Globus pallidus (tissue), 1 donor: ENCODE data around the gene SRSF1.
"Not testable (repeated sequence)": the region's sequence is repeated elsewhere in the genome, so short reads cannot be mapped to it uniquely, and the experiment has no call there.

Source experiments
- DNase-seq: peaks from one replicate; pipeline ENCODE4 v3.0.0-alpha.2; 2015; ENCODE audit warnings: low spot score

Gene SRSF1

DNA sequence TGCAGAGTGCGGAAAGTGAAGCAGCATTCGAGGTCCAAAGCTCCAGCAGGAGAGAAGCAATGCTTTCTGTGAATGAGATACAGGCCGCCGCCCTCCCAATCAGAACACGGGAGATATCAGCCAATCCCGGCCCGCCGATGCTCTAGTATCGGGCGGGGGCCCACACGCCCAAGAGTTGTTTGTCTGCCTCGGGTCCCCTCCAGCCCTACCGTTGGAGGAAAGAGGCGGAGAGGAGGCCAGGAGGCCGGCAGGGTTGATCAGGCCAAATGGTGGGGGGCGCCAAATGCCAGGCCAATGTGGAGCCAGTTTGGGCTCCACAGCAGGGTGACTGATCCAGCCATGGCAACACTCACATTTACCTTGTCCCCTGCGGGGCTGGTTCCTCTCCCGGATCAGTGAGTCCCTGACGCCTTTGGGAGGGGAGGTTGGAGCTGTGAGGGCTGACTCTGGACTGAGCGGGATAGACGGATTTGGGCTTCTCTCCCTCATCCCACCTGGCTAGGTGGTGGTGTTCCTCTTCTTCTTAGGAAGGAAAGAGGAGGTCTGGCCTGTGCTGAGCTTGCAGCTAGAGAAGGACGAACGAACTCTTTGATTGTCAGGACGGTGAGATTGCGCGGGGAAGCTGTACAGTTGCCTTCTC is 41.4 kb downstream of the SRSF1 start:
- DNase-seq = no peak

DNA sequence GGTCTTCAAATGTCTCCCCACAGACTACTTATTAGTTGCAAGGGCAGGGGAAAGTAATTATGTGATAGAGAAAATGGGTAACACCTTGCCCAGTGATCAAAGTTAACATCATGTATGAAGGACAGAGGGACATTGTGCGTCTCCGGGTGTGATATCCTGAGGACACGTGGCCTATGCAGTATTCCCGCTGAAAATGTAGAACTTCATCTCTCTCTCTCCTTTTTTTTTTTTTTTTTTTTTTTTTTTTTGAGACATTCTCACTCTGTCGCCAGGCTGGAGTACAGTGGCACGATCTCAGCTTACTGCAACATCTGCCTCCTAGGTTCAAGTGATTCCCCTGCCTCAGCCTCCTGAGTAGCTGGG is 43.9 kb downstream of the SRSF1 start:
- DNase-seq = no peak

DNA sequence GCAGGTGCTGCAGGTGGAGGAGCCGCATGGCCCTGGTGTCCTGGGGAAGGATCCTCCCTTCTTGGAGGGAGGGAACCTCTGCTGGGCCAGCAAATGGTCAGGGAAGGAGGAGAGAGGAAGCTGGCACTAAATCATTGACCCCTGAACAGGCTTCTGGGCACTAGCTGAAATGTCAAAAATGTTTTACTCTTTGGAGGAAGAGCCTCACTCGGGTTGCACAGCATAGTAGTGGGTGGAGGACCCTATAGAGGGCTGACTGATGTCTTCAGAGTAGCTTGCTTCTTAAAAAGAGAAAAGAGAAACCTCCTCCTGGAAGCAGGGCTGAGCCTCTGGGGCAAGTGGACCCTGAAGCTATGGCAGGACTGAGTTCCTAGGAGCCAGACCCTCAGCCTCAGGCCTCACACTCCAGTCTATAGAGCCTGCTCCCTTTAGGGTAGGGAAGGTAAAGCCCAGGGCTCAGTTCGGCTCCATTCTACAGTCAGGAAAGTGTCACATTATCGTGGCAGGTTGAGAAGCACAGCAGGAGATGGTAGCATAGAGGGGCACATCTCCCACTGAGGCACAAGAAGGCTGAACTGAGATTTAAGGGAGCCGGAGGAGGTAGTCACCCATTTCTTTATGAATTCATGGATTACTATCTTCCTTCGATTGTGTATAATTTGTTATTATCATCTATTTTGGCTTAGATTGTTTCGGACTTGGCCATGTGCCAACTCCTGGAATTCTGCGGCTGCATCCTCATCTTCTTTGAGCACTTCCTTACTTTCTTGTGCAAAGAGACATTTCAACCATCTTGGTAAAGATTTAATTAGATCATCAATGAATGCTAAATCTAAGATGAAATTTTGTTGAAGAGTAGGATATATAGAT is 44.5 kb downstream of the SRSF1 start:
- no peak for DNase-seq

DNA sequence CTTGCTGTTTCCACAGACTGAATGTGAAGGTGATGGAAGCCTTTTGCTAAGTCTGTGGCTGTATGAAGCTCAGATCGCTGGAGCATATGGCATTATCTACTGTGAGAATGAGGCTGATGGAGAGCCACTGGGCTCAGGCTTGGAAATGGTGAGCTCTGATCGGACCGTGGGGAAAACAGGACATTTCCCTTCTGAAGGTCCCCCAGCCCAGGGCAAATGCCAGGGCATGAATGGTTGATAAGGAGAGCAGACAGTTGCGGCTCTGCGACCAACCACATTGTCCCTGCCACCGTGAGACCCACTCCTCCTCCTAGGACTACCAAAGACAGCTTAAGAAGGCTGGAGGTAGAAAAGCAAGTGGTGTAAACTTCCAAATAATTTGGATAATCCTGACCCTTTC is 47.1 kb downstream of the SRSF1 start:
- DNase-seq = no peak

DNA sequence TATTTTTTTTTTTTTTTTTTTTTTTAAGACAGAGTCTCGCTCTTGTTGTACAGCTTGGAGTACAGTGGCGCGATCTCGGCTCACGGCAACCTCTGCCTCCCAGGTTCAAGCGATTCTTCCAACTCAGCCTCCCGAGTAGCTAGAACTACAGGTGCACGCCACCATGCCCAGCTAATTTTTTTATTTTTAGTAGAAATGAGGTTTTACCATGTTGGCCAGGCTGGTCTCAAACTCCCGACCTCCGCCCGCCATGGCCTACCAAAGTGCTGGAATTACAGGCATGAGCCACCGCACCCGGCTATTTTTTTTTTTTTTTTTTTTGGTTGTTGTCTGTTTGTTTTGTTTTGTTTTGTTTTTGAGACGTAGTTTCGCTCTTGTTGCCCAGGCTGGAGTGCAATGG is 48.7 kb downstream of the SRSF1 start:
- DNase-seq = not testable (repeated sequence)

DNA sequence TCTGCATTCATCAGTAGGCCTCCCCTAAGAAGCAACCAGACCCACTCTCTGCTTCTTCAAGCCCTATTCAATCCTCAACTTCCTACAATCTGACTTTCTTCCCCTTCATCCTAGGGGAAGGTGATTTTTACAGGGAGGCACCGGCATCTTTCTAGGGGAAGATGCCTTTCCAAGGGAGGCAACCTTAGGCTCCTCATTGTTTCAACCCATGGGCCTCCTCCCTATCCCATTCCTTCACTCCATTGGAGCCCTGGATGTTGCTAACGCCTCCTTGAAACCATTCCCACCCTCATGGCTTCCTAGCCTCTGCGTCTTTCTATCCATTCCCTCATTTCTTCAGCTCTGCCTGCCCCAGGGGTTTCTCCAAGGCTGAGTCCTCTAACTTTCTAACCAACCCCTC is 49.2 kb downstream of the SRSF1 start:
- no peak for DNase-seq

DNA sequence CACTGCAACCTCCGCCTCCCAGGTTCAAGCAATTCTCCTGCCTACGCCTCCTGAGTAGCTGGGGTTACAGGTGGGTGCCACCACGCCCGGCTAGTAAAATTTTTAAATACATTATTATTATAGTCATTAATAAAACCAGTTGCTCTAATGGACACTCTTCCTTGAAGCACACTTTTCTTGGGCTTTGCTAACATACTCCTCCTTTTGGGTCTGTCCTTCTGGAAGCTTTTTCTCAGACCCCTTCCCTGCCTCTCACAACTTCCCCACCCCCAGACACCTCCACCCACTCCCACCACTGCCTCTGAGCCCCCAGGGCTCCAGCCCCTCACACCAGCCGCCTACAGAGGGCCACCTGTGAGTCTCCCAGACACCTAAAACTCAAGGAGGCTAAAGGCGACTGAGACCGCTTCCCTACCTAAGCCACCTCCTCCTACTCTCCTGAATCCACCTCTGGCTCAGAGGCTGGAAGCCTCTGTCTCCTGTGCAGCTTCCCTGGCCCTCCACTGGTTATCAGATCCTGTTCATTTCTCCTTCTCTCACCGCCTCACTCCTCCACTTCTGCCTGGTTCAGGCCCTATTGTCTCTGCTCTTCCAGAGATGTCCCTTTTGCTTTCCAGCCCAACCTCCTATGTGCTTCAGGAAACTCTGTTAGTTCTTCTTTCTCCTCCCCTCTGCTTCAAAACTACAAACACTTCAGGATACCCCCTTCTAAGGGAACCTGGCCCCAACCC is 49.8 kb downstream of the SRSF1 start:
- no peak for DNase-seq

DNA sequence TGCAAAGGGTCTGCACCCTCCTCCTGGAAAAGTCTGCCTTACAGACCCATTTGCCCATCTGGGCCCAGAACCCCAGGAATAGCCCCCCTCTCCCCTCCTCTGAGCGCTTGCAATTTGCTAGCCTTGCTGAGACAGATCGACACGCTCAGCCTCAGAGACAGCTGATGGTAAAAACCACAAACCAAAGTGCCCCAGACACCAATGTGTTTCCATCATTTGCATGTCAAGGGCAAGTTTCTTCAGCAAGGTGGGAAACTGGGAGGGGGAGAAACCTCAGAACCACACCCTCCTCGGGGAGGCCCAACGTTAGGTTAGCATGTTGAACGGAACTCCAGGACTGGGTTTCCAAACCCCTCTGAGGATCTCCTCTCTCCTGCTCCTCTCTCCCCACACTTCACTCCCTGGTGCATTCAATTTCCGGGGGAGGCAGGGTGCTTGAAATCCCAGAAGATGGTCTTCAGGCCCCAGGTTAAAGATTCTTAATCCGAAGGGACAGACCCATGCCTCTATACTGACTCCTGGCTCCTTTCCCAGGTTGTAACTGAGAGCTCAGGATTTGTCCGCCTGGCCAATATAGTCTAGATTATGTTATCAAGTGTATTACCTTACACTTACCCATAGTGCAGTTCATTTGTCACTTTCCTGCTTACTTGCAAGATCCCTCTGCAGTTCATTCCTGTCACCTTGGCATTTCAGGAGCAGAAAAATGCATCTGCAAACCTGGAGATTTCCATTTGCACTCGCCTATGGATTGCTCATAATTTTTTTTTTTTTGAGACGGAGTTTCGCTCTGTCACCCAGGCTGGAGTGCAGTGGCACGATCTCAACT is 50.5 kb downstream of the SRSF1 start:
- no peak for DNase-seq

DNA sequence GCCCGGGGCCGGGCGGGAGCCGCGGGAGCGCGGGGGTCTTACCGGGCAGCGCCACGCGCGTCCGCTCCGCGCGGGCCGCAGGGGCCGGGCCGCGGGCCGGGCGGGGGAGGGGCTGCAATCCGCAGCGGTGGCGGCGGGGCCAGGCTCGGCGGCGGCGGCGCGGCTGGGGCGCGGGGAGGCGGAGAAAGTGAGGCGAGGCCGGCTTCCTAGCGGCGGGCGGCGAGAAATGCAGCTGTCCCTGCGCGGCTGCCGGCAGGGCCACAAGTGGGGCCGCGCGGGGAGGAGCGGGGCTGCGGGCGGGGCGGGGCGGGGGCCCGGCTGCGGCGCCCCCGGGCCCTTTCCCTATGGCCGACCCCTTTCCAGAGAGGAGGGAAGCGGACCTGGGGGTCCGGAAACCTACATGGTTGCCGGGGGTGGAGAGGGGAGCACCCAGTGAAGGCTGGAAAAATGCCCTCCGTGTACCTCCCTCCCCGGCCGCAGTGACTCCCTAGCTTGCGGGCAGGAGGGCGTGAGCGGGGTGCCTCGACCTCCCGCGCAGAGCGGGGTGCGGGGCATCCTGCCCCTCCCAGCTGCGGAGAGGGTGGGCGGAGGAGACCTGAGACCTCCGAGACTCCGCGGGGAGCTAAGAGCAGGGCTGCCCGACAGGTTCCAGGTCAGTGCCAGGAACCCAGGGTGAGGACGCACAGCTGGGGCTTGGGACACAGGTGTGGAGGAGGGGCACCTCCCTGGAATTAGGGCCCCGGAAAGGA is 51.7 kb downstream of the SRSF1 start, which contains the start of gene CUEDC1:
TSS of gene CUEDC1 (minus strand) at position 230 of the 749 bp plus-strand sequence. CDS start 69,848 bp downstream, outside the sequence.
- peak; percentile 74 for DNase-seq

DNA sequence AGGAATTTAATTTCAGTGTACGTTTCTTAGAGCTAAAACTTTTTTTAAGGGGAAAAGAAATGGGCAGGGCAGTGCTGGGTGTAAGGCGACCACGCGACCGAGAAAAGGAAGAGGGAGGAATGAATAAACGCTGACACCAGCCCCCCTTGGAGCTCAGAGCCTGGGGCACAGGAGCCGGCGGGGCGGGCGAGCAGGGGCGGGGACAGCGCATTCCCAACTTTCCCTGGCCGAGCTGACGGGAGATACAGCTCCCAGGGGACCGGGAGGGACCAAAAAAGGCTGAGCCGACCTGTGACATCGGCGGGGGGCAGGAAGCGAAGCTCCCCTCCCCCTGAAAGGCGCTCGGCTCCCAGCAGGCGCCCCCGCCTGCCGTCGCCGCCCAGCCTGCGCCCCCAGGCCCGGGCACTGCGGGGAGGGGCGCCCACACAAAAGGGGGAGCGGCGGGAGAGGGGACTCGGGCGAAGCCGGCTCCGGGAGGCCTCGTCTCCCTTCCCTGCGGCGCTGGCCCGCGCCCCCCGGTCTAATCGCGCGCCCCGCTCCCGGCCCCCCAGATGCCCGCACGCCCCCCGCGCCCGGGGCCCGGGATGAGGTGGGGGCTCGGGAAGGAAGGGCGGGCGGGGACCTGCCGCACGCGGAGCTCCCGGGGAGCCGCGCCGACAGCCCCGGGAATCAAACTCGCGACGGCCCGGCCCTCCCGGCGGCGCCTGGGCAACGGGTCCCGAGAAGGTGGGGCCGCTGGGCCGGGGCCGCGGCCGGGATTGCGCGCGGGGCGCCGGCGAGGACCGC is 52.5 kb downstream of the SRSF1 start:
- DNase-seq = peak; percentile 74

DNA sequence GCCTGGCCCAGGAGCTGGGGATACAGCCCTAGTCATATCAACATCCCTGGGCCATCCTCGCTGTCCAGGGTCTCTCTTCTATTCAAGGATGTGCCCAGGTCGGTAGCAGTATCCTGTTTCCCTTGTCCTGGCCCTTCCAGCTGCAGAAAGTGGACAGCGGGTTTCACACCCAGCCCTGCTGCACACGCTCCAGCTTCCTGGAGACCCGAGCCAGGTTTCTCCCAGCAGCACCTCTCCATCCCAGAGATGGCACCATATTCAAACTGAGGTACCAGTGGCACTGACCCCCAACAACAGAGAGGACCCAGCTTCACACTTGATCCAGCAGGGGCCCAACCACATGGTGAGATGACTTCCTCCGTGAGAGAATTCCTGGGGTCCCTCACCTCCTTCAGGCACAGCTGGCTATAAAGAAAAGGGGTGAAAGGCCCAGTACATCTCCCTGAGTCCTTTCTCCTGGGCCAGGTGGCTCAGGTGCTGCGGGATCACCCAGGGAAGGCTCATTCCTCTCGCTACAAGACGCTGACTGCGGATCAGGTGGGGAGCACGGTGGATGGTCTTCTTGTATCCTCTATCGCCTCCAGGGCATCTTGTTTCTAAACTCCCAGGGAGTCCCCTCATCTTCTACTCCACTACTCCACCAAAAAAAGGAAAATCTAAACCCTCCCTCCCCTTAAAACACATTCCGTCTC is 53.2 kb downstream of the SRSF1 start:
- DNase-seq = no peak
